ENCODE results near the gene FOXO3B.
"Not testable (repeated sequence)": the region's sequence is repeated elsewhere in the genome, so short reads cannot be mapped to it uniquely, and the experiment has no call there.

Gene FOXO3B

GRCh38 chr17:18666326-18666725 is 15.8 kb downstream of the FOXO3B start:
- not testable (repeated sequence) for DNase-seq (ENCODE audit: extremely low read depth, low read depth)

- DNase-seq (ENCODE audit: extremely low read depth, low read depth), result not testable (repeated sequence)
These were observed 20.0 kb downstream of the FOXO3B start for GRCh38 chr17:18661924-18662624.

- not testable (repeated sequence) for DNase-seq (ENCODE audit: extremely low read depth, low read depth)
These were observed 32.0 kb downstream of the FOXO3B start for GRCh38 chr17:18650094-18650493.

GRCh38 chr17:18644291-18644690 is 37.8 kb downstream of the FOXO3B start, which contains the start of gene TBC1D28:
TBC1D28 (minus strand) TSS chr17:18644391; CDS start chr17:18641352, 3,039 bp downstream.
- DNase-seq (ENCODE audit: extremely low read depth, low read depth), result not testable (repeated sequence)

- not testable (repeated sequence) for DNase-seq (ENCODE audit: extremely low read depth, low read depth)
These were observed 39.0 kb downstream of the FOXO3B start for GRCh38 chr17:18643124-18643523.

- DNase-seq (ENCODE audit: extremely low read depth, low read depth), result not testable (repeated sequence)
These were observed 43.8 kb downstream of the FOXO3B start for GRCh38 chr17:18638357-18638756.

GRCh38 chr17:18636237-18636636 is 45.9 kb downstream of the FOXO3B start:
- not testable (repeated sequence) for DNase-seq (ENCODE audit: extremely low read depth, low read depth)

GRCh38 chr17:18635773-18636172 is 46.3 kb downstream of the FOXO3B start:
- not testable (repeated sequence) for DNase-seq (ENCODE audit: extremely low read depth, low read depth)

GRCh38 chr17:18634550-18635263 is 47.4 kb downstream of the FOXO3B start:
- not testable (repeated sequence) for DNase-seq (ENCODE audit: extremely low read depth, low read depth)
